Nephron progenitor cell (in vitro differentiated cells): ENCODE results near the gene SCN3A.

Experiments
- DNase-seq: peaks from one replicate; pipeline ENCODE4 v3.0.0; 2021
- H3K27ac Mint-ChIP-seq: 2 replicates; pipeline ENCODE4 v1.8.0; 2021; ENCODE audit warnings: mild to moderate bottlenecking, moderate library complexity, mixed read lengths
- H3K27me3 Mint-ChIP-seq: 2 replicates; pipeline ENCODE4 v1.8.0; 2021; ENCODE audit warnings: mild to moderate bottlenecking, low read depth, mixed read lengths; ENCODE audit not compliant: poor library complexity
- H3K36me3 Mint-ChIP-seq: 2 replicates; pipeline ENCODE4 v1.8.0; 2021; ENCODE audit warnings: low read depth, mixed read lengths
- H3K4me1 Mint-ChIP-seq: 2 replicates; pipeline ENCODE4 v1.8.0; 2021; ENCODE audit warnings: mixed read lengths
- H3K4me3 Mint-ChIP-seq: 2 replicates; pipeline ENCODE4 v1.8.0; 2021; ENCODE audit warnings: mild to moderate bottlenecking, moderate library complexity, mixed read lengths
- H3K9me3 Mint-ChIP-seq: 2 replicates; pipeline ENCODE4 v1.8.0; 2021; ENCODE audit warnings: mild to moderate bottlenecking, moderate library complexity, mixed read lengths
- TF ChIP-seq, protein P1 (sequence below): fragments of 200-600 bp; sonication (generic); IDR thresholded peaks from 2 replicates; pipeline ENCODE4 v1.5.0; 2021; ENCODE audit warnings: antibody characterized with exemption

The SCN3A gene

DNA sequence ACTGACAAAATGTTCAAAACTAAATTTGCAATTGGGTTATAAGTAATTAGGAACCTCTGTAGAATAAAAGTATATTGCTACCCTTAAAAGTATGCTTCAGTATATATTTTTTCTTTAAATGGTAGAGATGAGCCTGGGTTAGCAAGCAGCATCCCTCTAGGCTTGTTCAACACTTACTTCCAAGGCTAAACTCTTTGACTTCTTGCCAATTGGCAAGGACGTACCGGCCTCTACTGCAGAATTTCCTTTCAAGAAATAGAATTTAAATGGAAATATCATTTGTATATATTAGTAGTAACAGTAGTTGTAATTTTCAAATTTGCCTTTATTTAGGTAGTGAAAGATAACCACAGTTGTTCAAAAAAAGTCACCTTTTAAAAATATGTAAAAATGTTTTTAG, 143.4 kb downstream of the SCN3A start:
- no peaks in the 10 kb centered on the region for H3K9me3 Mint-ChIP-seq

GRCh38 chr2:165058476-165059265, 145.2 kb downstream of the SCN3A start:
- DNase-seq = no peak
- Mint-ChIP-seq H3K27ac (no peak overlapping the region), H3K36me3 (no peaks in the 10 kb centered on the region), H3K4me1 (no peaks in the 10 kb centered on the region), H3K27me3 (peaks cover 6% of the 10 kb centered on the region), H3K4me3 (no peak overlapping the region), H3K9me3 (no peaks in the 10 kb centered on the region)
- TF ChIP-seq, protein P1, sequence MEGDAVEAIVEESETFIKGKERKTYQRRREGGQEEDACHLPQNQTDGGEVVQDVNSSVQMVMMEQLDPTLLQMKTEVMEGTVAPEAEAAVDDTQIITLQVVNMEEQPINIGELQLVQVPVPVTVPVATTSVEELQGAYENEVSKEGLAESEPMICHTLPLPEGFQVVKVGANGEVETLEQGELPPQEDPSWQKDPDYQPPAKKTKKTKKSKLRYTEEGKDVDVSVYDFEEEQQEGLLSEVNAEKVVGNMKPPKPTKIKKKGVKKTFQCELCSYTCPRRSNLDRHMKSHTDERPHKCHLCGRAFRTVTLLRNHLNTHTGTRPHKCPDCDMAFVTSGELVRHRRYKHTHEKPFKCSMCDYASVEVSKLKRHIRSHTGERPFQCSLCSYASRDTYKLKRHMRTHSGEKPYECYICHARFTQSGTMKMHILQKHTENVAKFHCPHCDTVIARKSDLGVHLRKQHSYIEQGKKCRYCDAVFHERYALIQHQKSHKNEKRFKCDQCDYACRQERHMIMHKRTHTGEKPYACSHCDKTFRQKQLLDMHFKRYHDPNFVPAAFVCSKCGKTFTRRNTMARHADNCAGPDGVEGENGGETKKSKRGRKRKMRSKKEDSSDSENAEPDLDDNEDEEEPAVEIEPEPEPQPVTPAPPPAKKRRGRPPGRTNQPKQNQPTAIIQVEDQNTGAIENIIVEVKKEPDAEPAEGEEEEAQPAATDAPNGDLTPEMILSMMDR = no peak

More for the DNA sequence above, 143.4 kb downstream of the SCN3A start:
- no peaks in the 10 kb centered on the region for H3K36me3 Mint-ChIP-seq
- H3K4me3 Mint-ChIP-seq = no peak overlapping the region
- peaks cover 5% of the 10 kb centered on the region for H3K4me1 Mint-ChIP-seq
- TF ChIP-seq, protein P1 = no peak
- no peak overlapping the region for H3K27ac Mint-ChIP-seq
- DNase-seq = no peak
- peaks cover 6% of the 10 kb centered on the region for H3K27me3 Mint-ChIP-seq

GRCh38 chr2:165057931-165058330, 145.9 kb downstream of the SCN3A start:
- Mint-ChIP-seq H3K27me3 (peaks cover 2% of the 10 kb centered on the region), H3K4me1 (no peaks in the 10 kb centered on the region), H3K4me3 (no peak overlapping the region), H3K36me3 (no peaks in the 10 kb centered on the region), H3K9me3 (no peaks in the 10 kb centered on the region), H3K27ac (no peak overlapping the region)
- no peak for DNase-seq
- TF ChIP-seq, protein P1 = no peak

GRCh38 chr2:165057308-165057707, 146.5 kb downstream of the SCN3A start:
- DNase-seq = no peak
- TF ChIP-seq, protein P1 = no peak
- Mint-ChIP-seq H3K4me3 (no peak overlapping the region), H3K27ac (no peak overlapping the region), H3K36me3 (no peaks in the 10 kb centered on the region), H3K4me1 (no peaks in the 10 kb centered on the region), H3K9me3 (no peaks in the 10 kb centered on the region), H3K27me3 (peaks cover 2% of the 10 kb centered on the region)

DNA sequence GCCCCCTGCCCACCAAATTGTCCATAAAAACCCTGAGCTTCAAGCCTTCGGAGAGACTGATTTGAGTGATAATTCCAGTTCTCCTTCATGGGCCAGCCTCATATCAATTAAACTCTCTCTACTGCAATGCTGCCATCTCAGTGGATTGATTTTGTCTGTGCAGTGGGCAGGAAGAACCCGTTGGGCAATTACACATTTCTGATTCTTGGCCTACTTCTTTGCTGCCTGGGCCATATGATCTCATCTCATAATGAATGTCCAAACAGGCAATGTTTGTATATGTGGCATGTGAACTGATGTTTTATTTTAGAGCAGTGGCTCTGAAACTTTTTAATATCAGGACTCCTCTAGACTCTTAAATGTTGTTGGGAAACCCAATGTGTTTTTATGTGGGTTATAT, 147.3 kb downstream of the SCN3A start:
- TF ChIP-seq, protein P1 = no peak
- no peaks in the 10 kb centered on the region for H3K4me1 Mint-ChIP-seq
- peaks cover 2% of the 10 kb centered on the region for H3K27me3 Mint-ChIP-seq
- DNase-seq = no peak
- no peak overlapping the region for H3K27ac Mint-ChIP-seq
- no peaks in the 10 kb centered on the region for H3K36me3 Mint-ChIP-seq
- no peaks in the 10 kb centered on the region for H3K9me3 Mint-ChIP-seq
- H3K4me3 Mint-ChIP-seq = no peak overlapping the region
